HuH-7.5 (cell line): ENCODE data around the gene LSM8.
"Not testable (repeated sequence)": the region's sequence is repeated elsewhere in the genome, so short reads cannot be mapped to it uniquely, and the experiment has no call there.

ENCODE experiments used
- DNase-seq: peaks from one replicate; pipeline ENCODE4 v3.0.0; 2011; ENCODE audit warnings: low spot score

LSM8 gene

DNA sequence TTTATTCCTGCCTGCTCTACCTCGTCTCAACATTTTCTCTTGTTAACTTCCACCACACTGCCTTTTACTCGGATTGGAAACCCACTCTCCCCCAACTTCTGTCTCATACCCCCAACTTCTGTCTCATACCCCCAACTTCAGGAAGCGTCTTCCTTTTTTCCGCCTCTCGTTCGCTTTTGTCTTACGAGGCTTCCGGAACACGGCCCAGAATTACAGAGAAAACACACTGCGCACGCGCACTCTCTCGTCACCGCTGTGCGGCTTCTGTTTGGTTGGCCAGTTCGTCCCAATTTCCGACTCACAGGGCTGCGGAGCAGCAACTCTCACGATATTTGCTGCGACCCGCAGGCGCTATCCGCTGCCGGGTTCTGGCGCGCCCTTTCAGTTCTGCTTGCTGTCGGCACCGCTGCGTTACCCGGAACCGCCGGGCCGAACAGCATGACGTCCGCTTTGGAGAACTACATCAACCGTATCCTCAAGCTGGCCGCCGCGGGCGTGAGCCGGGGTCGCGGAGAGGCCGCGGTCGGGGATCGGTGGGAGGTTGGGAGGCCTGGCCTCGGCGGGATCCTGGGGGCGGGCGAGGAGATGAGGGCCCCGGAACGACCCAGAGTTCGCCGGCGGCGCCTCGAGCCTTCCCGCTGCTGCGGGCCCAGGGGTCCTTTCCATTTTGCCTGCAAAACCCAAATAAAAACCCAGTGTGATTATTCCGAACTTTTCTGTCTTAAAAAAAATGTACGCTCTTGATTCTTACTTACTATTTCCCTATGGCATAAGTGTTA lies at the start of gene LSM8:
TSS of gene LSM8 (plus strand) at position 379 of the 779 bp plus-strand sequence. CDS start at position 439, 60 bp downstream.
- DNase-seq: peak; percentile 73

DNA sequence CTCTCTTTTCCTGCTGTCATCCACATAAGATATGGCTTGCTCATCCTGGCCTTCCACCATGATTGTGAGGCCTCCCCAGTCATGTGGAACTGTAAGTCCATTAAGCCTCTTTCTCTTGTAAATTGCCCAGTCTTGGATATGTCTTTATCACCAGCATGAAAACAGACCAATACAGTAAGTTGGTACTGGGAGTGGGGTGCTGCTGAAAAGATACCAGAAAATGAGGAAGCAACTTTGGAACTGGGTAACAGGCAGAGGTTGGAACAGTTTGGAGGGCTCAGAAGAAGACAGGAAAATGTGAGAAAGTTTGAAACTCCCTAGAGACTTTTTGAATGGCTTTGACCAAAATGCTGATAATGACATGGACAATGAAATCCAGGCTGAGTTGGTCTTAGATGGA lies 49.5 kb upstream of the LSM8 start:
- DNase-seq: not testable (repeated sequence)

DNA sequence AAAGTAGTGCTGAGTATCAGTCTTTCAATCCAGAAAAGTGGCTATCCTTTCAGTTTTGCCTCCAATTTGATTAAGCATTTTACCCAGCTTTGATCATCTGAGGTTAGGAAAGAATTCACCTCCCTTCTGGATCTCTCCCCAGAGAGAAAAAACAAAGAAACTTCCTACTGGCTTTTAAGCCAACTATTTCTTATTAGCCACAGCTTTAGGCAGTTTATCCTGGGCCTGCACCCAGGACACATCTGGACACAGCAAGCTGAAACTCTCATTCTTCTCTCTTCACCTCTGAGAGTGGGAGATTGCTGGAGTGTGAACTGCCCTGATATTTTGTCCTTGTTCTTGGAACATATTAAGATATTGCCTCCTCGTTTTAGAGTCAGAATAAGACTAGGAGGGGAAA lies 43.5 kb upstream of the LSM8 start:
- DNase-seq: no peak

DNA sequence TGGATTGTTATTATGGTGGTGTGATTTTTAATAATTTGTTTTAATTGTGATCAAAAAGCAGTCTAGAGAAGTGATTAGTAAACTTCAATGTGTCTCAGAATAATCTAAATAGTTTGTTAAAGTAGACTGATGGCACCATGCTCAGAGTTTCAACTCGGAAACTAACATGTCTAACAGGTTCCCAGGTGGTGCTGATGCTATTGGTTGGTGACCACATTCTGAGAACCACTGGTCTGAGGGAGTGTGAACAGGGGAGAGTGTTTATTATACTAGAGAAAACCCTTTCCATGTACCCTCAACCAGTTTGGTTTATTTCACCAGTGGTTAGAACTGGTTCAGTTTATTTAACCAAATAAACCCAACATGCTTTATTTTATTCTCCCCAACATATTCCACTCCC lies 42.0 kb upstream of the LSM8 start:
- no peak for DNase-seq

DNA sequence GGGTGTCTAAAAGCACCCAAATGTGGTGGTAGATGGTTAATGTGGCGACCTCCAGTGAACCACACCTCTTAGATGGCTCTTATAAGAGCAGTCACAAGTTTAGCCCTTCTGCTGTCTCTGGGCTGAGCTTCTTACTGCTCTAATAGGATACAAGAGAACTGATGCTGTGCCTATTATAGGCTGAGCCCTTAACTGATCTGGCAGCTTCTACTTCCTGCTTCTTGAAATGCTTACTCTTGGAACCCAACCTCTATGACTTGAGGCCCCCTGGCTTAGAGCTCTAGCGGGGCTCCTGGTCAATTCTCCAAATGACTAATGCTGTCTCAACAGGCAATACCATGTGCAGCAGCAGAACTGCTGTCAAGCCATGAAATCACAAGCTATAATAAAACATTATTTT lies 35.0 kb upstream of the LSM8 start:
- DNase-seq: no peak

DNA sequence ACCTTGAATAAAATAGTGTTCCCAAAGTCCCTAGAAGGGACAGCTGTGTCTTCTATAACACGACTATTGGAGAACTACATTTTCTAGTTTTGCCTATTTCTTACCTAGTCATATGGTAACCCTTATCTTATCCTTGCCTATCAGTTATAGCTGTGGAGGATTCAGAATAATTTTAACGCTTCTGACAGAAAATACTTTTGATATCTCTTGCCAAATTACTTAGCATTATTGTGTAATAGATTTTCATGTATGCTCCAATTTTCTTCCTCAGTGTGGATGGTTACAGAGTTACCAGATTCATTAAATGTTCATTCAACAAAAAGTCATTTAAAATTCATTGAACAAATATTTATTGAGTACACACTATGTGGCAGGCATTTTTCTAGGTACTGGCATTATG lies 34.6 kb upstream of the LSM8 start:
- DNase-seq: no peak

DNA sequence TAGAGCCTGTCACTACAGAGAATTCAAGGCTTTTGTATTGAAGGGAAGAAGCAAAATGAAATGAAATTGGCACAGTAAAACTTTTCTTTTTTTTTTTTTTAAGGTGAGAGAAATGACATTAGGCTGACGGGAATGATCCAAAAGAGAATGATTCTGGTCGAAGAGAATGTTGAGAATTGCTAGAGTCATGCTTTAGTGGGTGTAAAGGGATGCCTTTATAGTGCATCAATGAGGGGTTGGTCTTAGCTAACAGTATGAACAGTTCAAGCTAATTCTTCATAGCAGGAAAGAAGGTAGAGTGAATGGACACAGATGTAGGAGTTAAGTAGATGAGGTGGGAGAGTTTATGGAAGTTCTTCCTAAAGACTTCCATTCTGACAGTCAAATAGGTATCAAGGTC lies 32.3 kb upstream of the LSM8 start:
- DNase-seq: no peak

DNA sequence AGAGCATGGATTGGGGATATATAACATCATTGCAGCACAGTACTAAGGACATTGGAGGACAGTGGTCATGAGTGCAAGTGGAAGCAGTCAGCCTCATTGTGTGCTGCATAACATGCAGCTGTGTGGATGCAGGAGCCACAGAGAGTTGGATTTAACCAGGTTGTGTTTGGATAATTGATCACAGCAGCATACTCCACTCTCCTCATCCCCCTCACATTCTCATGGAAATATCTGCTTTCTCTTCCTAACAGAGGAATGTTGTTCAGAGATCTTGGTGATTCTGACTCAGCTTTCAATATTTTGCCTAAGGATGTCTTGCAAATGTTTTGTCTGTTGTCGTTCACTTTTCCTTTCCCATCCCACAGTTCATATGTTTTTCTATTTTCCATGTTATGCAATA lies 31.8 kb upstream of the LSM8 start:
- DNase-seq: no peak

DNA sequence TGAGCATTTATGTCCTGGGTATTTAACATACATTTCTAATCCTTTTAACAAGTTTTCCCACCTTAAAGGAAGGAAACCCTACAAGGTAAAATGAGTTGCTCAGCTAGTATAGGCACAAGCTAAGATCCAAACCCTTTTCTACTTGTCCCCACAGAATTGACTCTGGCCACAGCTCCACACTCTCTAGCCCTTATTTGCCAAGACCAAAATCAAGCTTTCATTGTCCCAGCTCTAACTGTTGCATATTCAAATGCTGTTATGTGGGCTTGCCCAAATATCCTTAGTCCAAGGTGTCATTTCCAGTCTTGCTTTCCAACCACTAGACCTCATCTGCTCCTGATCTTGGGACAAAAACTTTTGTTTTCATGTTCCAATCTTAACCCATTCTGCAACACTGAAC lies 31.3 kb upstream of the LSM8 start:
- DNase-seq: no peak

DNA sequence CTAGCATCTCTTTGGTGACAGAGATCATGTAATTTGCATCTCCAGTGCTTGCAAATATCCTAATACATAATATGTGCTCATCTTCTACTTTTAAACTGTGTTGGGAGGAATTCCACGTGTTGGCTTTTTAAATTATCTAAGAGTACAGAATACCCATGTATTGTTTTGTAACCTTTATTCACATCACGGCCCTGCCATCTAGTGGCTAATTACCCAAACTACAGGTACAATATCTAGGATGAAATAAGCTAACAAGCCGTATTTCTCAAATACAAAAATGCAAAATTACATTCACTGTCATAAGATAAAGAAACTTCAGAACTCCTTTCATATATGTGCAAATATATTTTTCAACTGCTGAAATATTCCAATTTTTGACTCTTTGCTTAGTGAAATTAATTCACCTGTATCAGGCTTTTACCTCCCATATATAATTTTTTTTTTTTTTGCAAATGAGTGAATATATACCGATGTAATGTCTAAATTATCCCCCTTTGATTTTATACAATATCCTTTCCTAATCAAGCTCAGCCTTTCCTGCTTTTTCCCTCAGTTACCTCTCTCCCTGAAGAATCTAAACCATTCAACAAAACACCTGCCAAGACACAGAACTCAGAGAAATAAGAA lies 30.3 kb upstream of the LSM8 start:
- DNase-seq: peak; percentile 20

DNA sequence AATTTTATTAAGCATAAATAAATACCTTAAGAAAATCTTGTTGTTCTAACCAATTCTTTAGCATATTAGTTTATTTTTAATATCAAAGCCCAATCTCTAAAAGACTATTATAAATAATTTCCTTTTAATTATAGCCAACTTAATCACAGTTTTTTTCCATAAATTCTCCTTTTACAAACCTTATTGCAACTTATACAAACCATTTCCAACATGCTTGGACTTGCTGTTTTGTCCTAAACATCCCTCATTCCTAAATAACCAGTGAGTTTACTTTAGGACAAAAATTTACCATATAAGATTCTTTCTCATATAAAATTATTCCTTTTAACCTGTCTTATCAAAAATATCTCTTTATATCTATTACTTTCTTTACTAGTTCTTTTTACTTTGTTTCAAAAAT lies 25.2 kb upstream of the LSM8 start:
- no peak for DNase-seq

DNA sequence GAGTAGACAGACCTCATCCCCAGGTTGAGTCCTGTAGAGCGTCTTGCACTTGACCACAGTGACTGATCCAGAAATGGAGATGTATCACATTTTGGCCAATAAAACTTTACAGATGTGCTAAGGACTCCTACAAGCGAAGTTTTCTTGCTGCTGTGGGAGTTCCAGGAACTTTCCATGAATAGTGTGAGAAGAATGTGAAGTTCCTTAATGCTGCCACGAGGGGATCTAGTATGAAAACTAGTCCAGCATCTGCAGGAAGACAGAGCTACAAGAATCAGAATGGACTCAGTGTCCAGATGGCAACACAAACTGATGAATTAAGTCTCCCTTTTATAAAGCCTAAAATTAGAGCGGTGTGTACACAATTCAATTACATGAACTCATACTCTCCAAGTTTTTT lies 14.8 kb upstream of the LSM8 start:
- no peak for DNase-seq

DNA sequence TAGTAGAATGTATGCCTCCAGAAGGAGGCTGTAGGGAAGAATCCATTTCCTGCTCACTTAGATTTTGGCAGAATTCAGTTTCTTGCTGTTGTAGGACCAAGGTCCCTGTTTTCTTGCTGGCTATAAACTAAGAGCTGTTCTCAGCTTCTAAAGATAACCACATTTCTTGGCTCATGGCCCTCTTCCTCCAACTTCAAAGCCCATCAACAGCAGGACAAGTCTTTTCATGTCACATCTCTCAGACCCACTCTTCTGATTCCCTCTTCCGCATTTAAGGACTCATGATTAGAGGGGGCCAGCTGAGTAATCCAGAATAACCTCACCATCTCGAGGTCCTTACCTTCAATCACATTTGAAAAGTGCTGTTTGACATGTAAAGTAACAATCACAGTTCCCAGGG lies 8.2 kb upstream of the LSM8 start:
- DNase-seq: no peak

DNA sequence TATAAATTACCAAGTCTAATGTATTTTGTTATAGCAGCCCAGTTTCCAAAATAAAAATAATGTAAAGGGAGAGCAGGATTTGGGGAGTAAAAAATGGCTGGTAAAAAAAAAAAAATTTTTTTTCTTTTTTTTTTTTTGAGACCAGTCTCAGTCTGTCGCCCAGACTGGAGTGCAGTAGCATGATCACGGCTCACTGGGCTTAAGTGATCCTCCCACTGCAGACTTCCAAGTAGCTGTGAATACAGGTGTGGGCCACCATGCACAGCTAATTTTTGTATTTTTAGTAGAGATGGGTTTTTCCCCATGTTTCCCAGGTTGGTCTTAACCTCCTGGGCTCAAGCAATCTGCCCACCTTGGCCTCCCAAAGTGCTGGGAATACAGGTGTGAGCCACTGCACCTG lies 4.8 kb upstream of the LSM8 start:
- no peak for DNase-seq

DNA sequence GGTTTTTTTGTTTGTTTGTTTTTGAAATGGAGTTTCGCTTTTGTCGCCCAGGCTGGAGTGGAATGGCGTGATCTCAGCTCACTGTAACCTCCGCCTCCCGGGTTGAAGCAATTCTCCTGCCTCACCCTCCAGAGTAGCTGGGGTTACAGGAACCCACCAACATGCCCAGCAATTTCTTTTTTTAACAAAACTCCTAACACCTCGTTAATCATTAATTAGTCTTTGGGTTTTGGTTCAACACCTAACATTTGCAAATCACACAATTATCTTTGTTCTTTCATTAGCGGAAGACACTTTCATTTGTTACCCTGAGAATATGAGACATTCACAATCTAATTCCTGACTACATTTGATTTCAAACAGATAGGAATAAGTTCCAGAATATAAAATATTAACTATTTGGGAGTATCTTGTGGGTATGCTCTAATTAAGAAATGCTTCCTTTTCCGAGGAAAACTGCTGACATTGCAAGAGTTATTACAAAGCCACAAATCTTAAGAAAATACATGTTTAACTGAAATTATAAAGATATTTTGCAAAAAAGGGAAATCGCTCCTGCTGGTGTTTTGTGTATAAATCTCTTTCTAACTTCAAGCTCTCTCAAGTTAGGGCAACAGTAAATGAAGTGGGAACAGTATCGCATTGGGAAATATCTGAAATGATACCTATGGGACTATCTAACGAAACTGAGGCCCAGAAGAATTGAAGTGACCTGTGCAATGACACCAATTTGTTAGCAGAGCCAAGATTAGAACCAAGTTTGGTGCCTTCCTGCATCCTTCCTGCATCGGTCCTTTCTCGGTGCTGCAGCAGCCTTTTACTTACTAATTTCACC lies 1.2 kb upstream of the LSM8 start:
- peak; percentile 8 for DNase-seq

DNA sequence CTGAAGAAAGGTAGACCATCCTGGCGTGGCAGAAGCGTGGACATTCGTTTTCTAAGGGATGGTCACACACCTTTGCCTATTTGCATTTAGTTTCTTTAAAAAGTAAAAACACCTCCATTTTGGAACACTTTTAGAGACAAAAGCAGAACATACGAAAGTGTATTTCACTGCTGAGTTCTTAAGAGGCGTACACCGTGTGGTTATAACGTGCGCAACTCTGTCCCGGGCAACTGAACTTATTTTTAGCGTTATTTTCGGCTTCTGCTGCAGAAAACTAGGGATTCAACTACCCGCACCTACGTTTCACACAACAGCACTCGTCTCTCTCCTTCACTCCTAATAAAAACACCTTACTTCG lies 557 bp upstream of the LSM8 start:
- DNase-seq: no peak

DNA sequence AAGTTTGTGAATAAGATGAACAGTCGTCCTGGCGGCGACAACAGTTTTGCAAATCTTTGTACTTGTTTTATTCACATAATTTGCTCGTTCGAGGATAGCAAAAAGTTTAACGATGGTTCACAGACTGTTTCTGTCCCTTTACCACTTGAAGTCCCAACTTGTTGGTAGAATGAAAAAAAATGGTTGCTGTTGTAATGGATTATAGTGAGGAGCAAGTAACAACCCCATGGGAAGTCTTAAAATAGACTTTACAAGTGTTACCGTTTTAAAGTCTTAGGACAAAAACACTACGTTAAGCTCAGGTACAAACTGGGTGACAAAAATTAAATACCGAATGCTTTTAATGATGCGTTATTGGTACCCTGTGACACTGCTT lies 589 bp downstream of the LSM8 start:
- no peak for DNase-seq

DNA sequence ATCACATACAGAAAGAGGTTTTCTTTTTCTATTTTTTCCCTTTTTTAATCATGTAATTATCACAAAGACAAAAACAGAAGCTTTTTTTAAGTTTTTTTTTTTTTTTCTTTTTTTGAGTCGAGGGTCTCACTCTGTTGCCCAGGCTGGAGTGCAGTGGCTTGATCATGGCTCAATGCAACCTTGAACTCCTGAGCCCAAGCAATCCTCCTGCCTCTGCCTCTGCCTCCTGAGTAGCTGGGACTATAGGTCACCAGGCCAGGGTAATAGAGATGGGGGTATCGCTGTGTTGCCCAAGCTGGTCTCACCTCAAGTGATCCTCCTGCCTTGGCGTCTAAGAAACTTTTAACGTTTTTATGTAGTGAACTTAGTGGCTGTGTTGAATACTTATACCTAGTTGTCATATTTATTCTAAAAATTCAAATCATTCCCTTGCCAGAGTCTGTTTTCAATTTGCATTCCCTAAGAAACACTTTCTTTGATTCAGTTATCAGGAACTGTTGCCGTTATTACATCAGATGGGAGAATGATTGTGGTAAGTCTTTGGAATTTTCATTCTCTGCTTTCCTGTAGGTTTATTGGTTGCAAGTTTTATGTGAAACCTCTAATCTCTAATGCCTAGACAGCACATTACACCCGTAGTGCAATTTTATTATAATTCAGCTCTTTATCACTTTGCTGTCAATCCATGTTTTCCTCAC lies 1.3 kb downstream of the LSM8 start:
- no peak for DNase-seq

DNA sequence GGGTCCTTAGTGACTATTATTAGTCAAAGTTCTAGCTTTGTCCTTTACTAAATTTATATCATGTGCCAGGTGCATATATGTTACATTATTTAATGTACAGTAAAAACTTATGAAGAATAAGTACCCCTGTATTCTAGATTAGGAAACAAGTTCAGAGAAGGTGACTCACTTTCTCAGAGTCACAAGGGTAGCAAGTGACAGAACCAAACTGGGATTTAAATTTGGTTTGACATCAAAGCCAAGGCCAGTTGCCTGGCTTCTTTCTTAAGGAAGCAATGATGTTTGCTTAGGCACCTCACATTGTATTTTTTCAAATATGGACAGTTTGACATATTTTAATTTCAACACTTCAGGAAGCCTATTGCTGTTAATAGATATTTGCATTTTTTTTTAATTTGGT lies 2.5 kb downstream of the LSM8 start:
- no peak for DNase-seq

DNA sequence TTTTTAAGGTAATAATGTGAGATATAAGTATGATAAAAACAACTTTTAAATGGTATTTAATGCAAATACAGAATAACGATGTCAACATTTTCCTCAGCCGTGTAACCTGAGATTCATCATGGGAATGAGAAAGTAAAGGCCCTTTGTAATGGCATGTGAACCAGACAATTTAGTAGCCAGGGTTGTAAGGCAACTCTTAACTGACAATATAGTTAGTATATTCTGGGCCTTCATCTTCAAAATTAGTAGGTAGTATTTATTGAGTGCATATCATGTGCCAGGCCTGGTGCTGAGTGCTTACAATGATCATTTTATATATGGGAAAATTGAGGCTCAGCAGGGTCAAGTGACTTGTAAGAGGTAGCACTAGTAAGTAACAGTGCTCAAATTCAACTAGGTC lies 10.6 kb downstream of the LSM8 start:
- DNase-seq: no peak

DNA sequence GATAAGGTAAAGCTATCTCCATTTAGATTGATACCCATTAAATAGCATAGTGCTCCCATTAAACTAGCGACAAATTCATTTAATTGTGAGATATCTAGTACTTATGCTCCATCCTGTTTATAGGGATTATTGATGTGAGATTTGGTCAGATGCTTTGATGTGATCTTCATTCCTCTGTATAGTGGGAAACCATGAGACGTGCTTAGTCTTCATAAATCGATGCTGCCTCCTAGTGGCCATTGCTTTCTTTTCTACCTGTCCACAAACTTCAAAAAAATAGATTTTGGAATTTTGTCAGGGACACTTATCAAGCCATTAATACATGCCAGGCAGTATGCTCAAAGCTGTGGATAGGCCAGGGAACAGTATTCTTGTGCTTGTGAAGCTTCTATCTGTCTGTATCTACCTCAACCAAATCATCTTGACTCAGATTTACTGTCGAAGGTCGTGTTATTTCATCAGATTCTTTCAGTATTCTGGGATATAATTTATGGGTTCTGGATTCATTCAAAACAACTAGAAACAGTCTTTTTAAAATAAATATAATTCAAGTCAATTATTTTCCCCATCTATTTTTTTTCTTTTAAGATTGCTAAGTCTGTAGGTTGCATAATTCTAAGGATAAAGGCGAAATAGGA lies 12.0 kb downstream of the LSM8 start:
- no peak for DNase-seq

DNA sequence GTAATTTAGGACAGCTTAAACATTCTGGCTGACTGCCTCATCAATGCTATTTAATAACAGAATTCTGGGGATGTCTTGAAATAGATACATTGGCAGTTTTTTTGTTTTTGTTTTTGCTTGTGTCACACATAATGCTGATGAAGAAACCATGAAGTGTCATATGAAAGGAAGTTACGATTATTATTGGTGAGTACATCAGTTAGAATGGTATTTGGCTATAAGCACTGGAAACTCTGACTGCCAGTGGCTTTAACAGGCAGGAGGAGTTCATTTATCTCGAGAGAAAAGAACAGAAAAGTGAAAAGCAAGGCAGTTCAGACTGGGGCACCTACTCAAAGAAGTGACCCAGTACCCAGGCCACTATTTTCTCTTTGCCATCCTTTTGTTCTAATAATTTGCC lies 18.1 kb downstream of the LSM8 start:
- DNase-seq: no peak
